Nephron progenitor cell (in vitro differentiated cells): ENCODE results near the gene ARPC1B.
A peak's percentile ranks its signal among the peaks of the same experiment; 100 is the strongest.
"Not testable (repeated sequence)": the region's sequence is repeated elsewhere in the genome, so short reads cannot be mapped to it uniquely, and the experiment has no call there.

ENCODE experiments used
- DNase-seq: peaks from one replicate; pipeline ENCODE4 v3.0.0; 2021
- H3K27ac Mint-ChIP-seq: 2 replicates; pipeline ENCODE4 v1.8.0; 2021; ENCODE audit warnings: mild to moderate bottlenecking, moderate library complexity, mixed read lengths
- H3K27me3 Mint-ChIP-seq: 2 replicates; pipeline ENCODE4 v1.8.0; 2021; ENCODE audit warnings: mild to moderate bottlenecking, low read depth, mixed read lengths; ENCODE audit not compliant: poor library complexity
- H3K36me3 Mint-ChIP-seq: 2 replicates; pipeline ENCODE4 v1.8.0; 2021; ENCODE audit warnings: low read depth, mixed read lengths
- H3K4me1 Mint-ChIP-seq: 2 replicates; pipeline ENCODE4 v1.8.0; 2021; ENCODE audit warnings: mixed read lengths
- H3K4me3 Mint-ChIP-seq: 2 replicates; pipeline ENCODE4 v1.8.0; 2021; ENCODE audit warnings: mild to moderate bottlenecking, moderate library complexity, mixed read lengths
- H3K9me3 Mint-ChIP-seq: 2 replicates; pipeline ENCODE4 v1.8.0; 2021; ENCODE audit warnings: mild to moderate bottlenecking, moderate library complexity, mixed read lengths
- CTCF ChIP-seq: fragments of 200-600 bp; sonication (generic); IDR thresholded peaks from 2 replicates; pipeline ENCODE4 v1.5.0; 2021; ENCODE audit warnings: antibody characterized with exemption

The ARPC1B gene

DNA sequence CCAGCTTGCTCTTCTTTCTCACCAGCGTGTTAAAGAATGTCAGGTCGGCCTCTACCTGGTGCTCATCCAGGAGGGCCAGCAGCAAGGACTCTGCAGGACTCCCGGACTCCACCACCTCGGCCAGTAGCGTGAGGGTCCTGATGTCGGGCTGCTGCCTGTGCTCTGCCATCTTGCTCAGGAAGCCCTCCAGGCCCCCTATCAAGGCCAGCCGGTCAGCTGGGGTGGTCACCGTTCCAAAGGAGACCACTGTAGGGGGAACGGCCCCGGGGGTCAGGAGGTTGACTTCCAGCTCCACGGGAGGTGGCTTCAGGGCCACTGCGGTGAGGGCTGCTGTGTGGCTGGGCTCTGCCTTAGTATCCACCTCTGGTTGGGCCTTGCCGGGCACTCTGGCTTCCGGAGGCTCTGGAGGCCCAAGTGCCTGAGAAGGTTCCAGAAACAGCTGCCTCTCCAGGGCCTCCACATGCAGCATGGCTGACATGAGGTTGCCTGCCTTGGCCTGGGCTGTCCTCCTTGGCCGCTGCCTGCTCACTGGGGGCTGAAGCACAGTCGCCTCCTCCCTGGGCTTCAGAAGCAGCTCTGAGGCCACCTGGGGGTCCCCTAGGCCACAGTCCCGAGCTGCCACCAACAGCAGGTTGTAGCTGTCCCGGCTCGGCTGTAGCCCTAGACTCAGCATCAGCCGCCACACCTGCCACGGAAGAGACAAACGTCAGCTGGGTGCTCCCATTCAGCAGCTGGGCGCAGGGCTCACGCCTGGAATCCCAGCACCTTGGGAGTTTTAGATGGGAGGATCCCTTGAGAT is 50.6 kb downstream of the ARPC1B start:
- H3K9me3 Mint-ChIP-seq: no peaks in the 10 kb centered on the region
- no peak for TF ChIP-seq CTCF
- H3K4me3 Mint-ChIP-seq: no peak overlapping the region
- no peaks in the 10 kb centered on the region for H3K4me1 Mint-ChIP-seq
- H3K27me3 Mint-ChIP-seq: no peaks in the 10 kb centered on the region
- no peak overlapping the region for H3K27ac Mint-ChIP-seq
- H3K36me3 Mint-ChIP-seq: peaks cover 43% of the 10 kb centered on the region
- no peak for DNase-seq

DNA sequence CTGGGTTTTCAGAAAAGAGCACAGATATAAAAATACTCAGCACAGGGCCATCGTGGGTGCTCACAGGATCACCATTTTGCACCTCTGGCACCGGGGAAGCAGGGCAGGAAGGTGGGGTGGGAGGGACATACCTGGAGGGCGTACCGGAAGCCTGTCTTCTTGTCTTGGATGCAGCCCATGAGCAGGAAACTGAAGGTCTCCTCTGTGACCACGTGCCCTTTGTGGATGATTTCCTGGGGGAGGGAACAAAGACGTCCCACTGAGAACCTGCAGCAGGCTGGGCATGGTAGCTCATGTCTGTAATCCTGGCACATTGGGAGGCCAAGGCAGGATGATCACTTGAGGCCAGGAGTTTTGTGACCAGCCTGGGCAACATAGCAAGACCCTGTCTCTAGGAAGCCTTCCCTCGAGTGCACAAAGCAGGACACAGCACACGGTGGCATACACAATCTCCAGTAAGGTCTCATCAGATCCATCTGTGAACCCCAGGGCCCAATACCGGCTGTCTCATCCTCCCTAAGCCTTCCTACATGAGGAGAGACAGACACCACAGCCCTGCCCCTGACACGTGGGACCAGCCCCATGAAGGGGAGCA is 54.5 kb downstream of the ARPC1B start:
- peaks cover 55% of the 10 kb centered on the region for H3K36me3 Mint-ChIP-seq
- no peak for TF ChIP-seq CTCF
- H3K4me1 Mint-ChIP-seq: peaks cover 18% of the 10 kb centered on the region
- H3K27me3 Mint-ChIP-seq: no peaks in the 10 kb centered on the region
- DNase-seq: no peak
- H3K9me3 Mint-ChIP-seq: no peaks in the 10 kb centered on the region
- H3K27ac Mint-ChIP-seq: no peak overlapping the region
- H3K4me3 Mint-ChIP-seq: no peak overlapping the region

GRCh38 chr7:99429756-99430155 is 55.2 kb downstream of the ARPC1B start:
- H3K27ac Mint-ChIP-seq: no peak overlapping the region

GRCh38 chr7:99431756-99432540 is 57.4 kb downstream of the ARPC1B start:
- not testable (repeated sequence) for H3K4me3 Mint-ChIP-seq, H3K9me3 Mint-ChIP-seq, DNase-seq, H3K27me3 Mint-ChIP-seq
- H3K27ac Mint-ChIP-seq: peak overlapping the region; percentile 88
- H3K36me3 Mint-ChIP-seq: peaks cover 55% of the 10 kb centered on the region
- H3K4me1 Mint-ChIP-seq: peaks cover 18% of the 10 kb centered on the region

More at GRCh38 chr7:99429756-99430155, 55.2 kb downstream of the ARPC1B start:
- Mint-ChIP-seq H3K4me1 (peaks cover 18% of the 10 kb centered on the region), H3K36me3 (peaks cover 62% of the 10 kb centered on the region), H3K4me3 (no peak overlapping the region), H3K27me3 (no peaks in the 10 kb centered on the region), H3K9me3 (no peaks in the 10 kb centered on the region)
- TF ChIP-seq CTCF: no peak
- DNase-seq: no peak

DNA sequence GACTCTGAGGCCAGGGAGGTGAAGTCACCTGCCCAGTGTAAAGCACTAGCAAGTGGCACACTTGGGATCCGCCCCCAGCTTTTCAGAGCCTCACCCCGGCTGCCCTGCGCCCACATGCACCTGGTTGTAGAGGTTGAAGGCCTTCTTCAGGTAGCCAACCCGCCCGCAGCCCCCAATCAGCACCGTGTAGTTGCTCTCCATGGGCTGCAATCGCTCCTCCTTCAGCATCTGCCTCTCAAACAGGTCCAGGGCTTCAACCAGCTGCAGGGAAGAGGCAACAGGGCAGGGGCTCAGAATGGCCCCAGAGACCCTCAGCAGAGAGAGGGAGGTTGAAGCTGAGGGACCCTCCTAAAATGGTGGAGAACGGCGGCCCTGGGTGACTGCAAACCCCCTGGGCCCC is 58.6 kb downstream of the ARPC1B start:
- no peak for TF ChIP-seq CTCF
- peak overlapping the region; percentile 42 for H3K27ac Mint-ChIP-seq
- H3K27me3 Mint-ChIP-seq: no peaks in the 10 kb centered on the region
- peaks cover 50% of the 10 kb centered on the region for H3K36me3 Mint-ChIP-seq
- no peak for DNase-seq
- H3K9me3 Mint-ChIP-seq: no peaks in the 10 kb centered on the region
- peaks cover 26% of the 10 kb centered on the region for H3K4me1 Mint-ChIP-seq
- H3K4me3 Mint-ChIP-seq: no peak overlapping the region

DNA sequence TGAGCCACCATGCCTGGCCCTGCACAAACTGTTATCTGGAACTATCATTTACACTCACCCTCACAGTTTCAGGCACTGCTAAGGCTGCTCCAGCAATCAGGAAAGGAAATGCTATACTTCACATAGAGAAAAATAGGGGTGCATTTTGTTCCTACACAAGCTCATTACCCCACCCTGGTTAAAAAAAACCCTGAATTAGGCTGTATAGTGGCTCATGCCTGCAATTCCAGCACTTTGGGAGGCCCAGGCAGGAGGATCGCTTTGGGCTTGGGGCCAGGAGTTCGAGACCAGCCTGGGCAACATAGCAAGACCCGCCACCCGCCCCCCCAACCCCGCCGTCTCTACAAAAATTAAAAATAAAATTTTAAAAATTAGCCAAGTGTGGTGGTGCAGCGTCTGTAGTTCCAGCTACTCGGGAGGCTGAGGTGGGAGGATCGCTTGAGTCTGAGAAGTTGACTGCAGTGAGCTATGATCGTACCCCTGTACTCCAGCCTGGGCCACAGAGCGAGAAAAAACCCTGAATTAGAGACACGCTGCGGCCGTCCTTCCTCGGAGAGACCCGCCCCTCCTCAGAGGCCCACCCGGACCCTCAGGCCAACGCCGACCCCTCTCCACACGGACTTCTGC is 63.5 kb downstream of the ARPC1B start:
- H3K27me3 Mint-ChIP-seq: no peaks in the 10 kb centered on the region
- peak overlapping the region; percentile 100 for H3K4me3 Mint-ChIP-seq
- peak overlapping the region; percentile 98 for H3K27ac Mint-ChIP-seq
- no peaks in the 10 kb centered on the region for H3K9me3 Mint-ChIP-seq
- H3K36me3 Mint-ChIP-seq: peaks cover 31% of the 10 kb centered on the region
- no peak for DNase-seq
- peaks cover 32% of the 10 kb centered on the region for H3K4me1 Mint-ChIP-seq
- no peak for TF ChIP-seq CTCF
